CD4-positive, alpha-beta T cell (primary cell): ENCODE results near the gene P3H2. TPM values are rescaled to one million over a fixed set of nuclear protein-coding genes. Genes with fewer than 3 reads are reported as not detected.
"Not testable (repeated sequence)": the region's sequence is repeated elsewhere in the genome, so short reads cannot be mapped to it uniquely, and the experiment has no call there.

Source experiments
- ATAC-seq: fragments of 200-7000 bp; cut with Tn5 transposase; one replicate; pipeline ENCODE4 v1.10.0; 2022; ENCODE audit warnings: mild to moderate bottlenecking; ENCODE audit not compliant: poor library complexity
- CTCF ChIA-PET: fragments of 350-600 bp; sonication (Branson Sonifier 250); formaldehyde crosslinking; loops from one replicate; lab custom pipeline; 2021; ENCODE audit warnings: antibody characterized with exemption, inconsistent platforms; lab: Charles Lee
- POLR2A ChIA-PET: fragments of 350-600 bp; sonication (Branson Sonifier 250); formaldehyde crosslinking; loops from one replicate; lab custom pipeline; 2021; ENCODE audit warnings: antibody characterized with exemption, inconsistent platforms; lab: Charles Lee
- DNase-seq, 14 experiments: peaks; one replicate each; pipeline ENCODE4 v3.0.0-alpha.2; 2013 to 2020; ENCODE audit warnings: mixed read lengths in 2 of 14
- H3K27ac ChIP-seq, 2 donors: one replicate each; pipeline versions ENCODE4 v1.5.1 to v1.7.0; 2013; ENCODE audit warnings: low read length in 2 of 2, low read depth in 1 of 2, mild to moderate bottlenecking in 1 of 2
- H3K27me3 ChIP-seq, 2 experiments: 1 replicate in 1 of 2; 2 replicates in 1 of 2; pipeline versions ENCODE4 v1.6.1 to v1.7.0; 2013; ENCODE audit warnings: low read length in 2 of 2, control low read depth in 1 of 2, mild to moderate bottlenecking in 1 of 2, moderate library complexity in 1 of 2; ENCODE audit not compliant: insufficient read depth in 2 of 2, control insufficient read depth in 1 of 2
- H3K36me3 ChIP-seq: one replicate; pipeline ENCODE4 v1.6.1; 2013; ENCODE audit warnings: low read length, control low read depth; ENCODE audit not compliant: insufficient read depth
- H3K4me1 ChIP-seq: one replicate; pipeline ENCODE4 v1.6.1; 2013; ENCODE audit warnings: low read length, control low read depth; ENCODE audit not compliant: insufficient read depth
- H3K4me3 ChIP-seq: one replicate; pipeline ENCODE4 v1.5.1; 2013; ENCODE audit warnings: mild to moderate bottlenecking, low read length, moderate library complexity
- H3K9me3 ChIP-seq, 2 experiments: 1 replicate in 1 of 2; 2 replicates in 1 of 2; pipeline versions ENCODE4 v1.6.1 to v1.7.0; 2013; ENCODE audit warnings: low read length in 2 of 2, mild to moderate bottlenecking in 2 of 2, control low read depth in 1 of 2, moderate library complexity in 1 of 2; ENCODE audit not compliant: control insufficient read depth in 1 of 2, insufficient read depth in 1 of 2
- H3K27ac Mint-ChIP-seq: one replicate; pipeline ENCODE4 v1.8.0; 2020; ENCODE audit warnings: mixed read lengths
- H3K27me3 Mint-ChIP-seq: one replicate; pipeline ENCODE4 v1.8.0; 2021; ENCODE audit warnings: mixed read lengths
- H3K36me3 Mint-ChIP-seq: one replicate; pipeline ENCODE4 v1.8.0; 2021; ENCODE audit warnings: low read depth, mixed read lengths
- H3K4me1 Mint-ChIP-seq: one replicate; pipeline ENCODE4 v1.8.0; 2021; ENCODE audit warnings: low read depth, mixed read lengths
- H3K4me3 Mint-ChIP-seq: one replicate; pipeline ENCODE4 v1.8.0; 2020; ENCODE audit warnings: mild to moderate bottlenecking, mixed read lengths
- H3K9me3 Mint-ChIP-seq: one replicate; pipeline ENCODE4 v1.8.0; 2020; ENCODE audit warnings: mixed read lengths
- CTCF ChIP-seq: fragments of 200-600 bp; IDR thresholded peaks from one replicate; pipeline ENCODE4 v1.8.0; 2022; ENCODE audit warnings: antibody characterized with exemption, mild to moderate bottlenecking
- intact Hi-C, 2 experiments: fragments of 100-400 bp; cut with DNase I in 1 of 2; cut with micrococcal nuclease in 1 of 2; formaldehyde crosslinking; loops; one replicate each; pipeline versions ENCODE4 v1.15.1 to v1.9.0; 2023 to 2025; cut with DNase I, micrococcal nuclease
- total RNA-seq, 174 experiments: library from RNA in 2 of 174; stranded (reverse) in 2 of 174; gene quantifications; one replicate each; pipeline ENCODE4 v1.2.3 and lab custom pipeline; 2021 to 2026

P3H2 gene
- total RNA-seq, 2 experiments from 2014 or later: not detected

DNA sequence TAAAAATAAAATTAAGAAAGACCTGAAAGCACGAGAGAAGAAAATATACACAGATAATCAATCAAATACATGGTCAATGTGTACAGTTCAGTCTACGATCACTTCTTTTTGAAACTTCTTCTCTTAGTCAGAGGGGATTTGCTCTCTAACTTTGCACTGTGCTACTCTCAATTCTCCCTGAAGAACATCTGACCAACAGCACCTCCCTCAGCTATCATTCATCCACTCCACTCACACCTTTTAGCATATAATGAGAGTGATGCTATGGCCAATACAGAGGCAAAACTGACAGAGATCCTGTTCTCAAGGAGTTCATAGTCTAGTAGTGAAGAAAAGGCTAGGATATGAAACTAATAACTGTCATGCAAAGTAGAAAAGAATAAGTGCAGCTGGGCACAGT, 45.9 kb downstream of the P3H2 start:
- Mint-ChIP-seq H3K27me3 (peaks cover 49% of the 10 kb centered on the region), H3K9me3 (no peaks in the 10 kb centered on the region), H3K36me3 (no peaks in the 10 kb centered on the region), H3K4me1 (no peaks in the 10 kb centered on the region), H3K4me3 (no peak overlapping the region), H3K27ac (no peak overlapping the region)
- Histone ChIP-seq H3K4me3 (no peak overlapping the region), H3K27me3 (peaks cover 4 to 5% of the 10 kb centered on the region in 2 experiments), H3K4me1 (no peaks in the 10 kb centered on the region), H3K9me3 (no peaks in the 10 kb centered on the region), H3K36me3 (no peaks in the 10 kb centered on the region), H3K27ac (no peak overlapping the region)
- intact Hi-C loops: no loop called here
- CTCF ChIA-PET: no interaction called here
- no peak for TF ChIP-seq CTCF
- no peak for DNase-seq
- ATAC-seq: no peak
- POLR2A ChIA-PET: no interaction called here

DNA sequence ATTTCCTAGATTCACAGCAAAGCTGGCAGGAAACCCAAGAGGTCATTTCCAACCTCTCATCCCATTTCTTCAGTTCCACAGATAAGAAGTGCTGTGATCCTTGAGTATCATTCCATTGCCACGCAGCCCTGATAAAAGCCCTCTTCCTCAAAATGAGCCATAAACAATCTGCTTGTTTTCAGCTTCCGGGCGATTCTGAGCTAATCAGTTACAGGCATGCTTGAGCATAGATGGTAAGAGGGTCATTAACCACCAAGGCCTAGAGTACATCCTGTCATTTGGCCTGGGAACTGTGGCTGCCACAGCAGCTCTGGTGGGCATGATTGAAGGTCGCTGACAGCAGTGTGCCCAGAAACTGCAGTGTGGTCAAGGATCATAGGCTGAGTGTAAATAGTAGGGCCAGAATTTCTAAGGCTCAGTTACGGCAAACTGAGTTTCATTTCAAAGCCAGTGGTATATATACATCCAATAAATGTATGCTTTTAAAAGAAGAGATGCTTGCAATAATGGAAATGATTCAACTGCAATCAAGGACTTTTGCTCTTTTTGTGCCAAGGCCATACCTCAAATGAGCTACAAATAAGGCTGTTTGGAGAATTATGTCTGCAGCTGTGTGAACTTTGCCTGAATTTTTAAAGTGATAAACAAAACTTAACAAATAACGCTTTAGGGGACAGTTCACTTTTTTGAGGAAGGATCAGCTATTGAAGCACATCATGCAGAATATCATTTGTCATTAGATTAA, 47.3 kb downstream of the P3H2 start:
- intact Hi-C loops: no loop called here
- DNase-seq (no peak), ATAC-seq (no peak)
- H3K27me3 ChIP-seq: peaks cover 4 to 5% of the 10 kb centered on the region in 2 experiments
- Mint-ChIP-seq H3K4me1 (no peaks in the 10 kb centered on the region), H3K4me3 (no peak overlapping the region), H3K27me3 (peaks cover 44% of the 10 kb centered on the region), H3K27ac (no peak overlapping the region), H3K9me3 (no peaks in the 10 kb centered on the region), H3K36me3 (no peaks in the 10 kb centered on the region)
- H3K36me3 ChIP-seq: no peaks in the 10 kb centered on the region
- no peaks in the 10 kb centered on the region for H3K9me3 ChIP-seq
- no peak overlapping the region for H3K4me3 ChIP-seq
- H3K4me1 ChIP-seq: no peaks in the 10 kb centered on the region
- H3K27ac ChIP-seq: no peak overlapping the region
- no peak for TF ChIP-seq CTCF
- POLR2A ChIA-PET: no interaction called here
- CTCF ChIA-PET: no interaction called here

- H3K27ac ChIP-seq: no peak overlapping the region
- ChIA-PET CTCF (no interaction called here), POLR2A (no interaction called here)
- H3K4me3 ChIP-seq: no peak overlapping the region
- H3K27ac Mint-ChIP-seq: no peak overlapping the region
- intact Hi-C loops: no loop called here
- ATAC-seq (no peak), DNase-seq (no peak)
- H3K9me3 Mint-ChIP-seq: no peaks in the 10 kb centered on the region
- TF ChIP-seq CTCF: no peak
- H3K4me1 Mint-ChIP-seq: no peaks in the 10 kb centered on the region
- peaks cover 42% of the 10 kb centered on the region for H3K27me3 Mint-ChIP-seq
- peaks cover 4 to 5% of the 10 kb centered on the region in 2 experiments for H3K27me3 ChIP-seq
- no peaks in the 10 kb centered on the region for H3K36me3 ChIP-seq
- no peaks in the 10 kb centered on the region for H3K36me3 Mint-ChIP-seq
- no peaks in the 10 kb centered on the region for H3K4me1 ChIP-seq
- H3K9me3 ChIP-seq: no peaks in the 10 kb centered on the region
- no peak overlapping the region for H3K4me3 Mint-ChIP-seq
These were observed 47.8 kb downstream of the P3H2 start for GRCh38 chr3:190072856-190073255.

DNA sequence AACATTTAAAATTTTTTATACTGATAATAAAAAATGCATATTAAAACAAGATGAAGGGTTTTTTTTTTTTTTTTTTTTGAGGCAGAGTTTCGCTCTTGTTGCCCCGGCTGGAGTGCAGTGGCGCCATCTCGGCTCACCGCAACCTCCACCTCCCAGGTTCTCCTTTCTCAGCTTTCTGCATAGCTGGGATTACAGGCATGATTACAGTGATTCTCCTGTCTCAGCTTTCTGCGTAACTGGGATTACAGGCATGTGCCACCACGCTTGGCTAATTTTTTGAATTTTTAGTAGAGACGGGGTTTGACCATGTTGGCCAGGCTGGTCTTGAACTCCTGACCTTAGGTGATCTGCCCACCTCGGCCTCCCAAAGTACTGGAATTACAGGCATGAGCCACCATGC, 48.8 kb downstream of the P3H2 start:
- H3K4me1 Mint-ChIP-seq, H3K9me3 Mint-ChIP-seq, H3K9me3 ChIP-seq, POLR2A ChIA-PET, intact Hi-C loops, ATAC-seq, DNase-seq, H3K4me1 ChIP-seq, H3K27ac Mint-ChIP-seq, H3K36me3 ChIP-seq, H3K27me3 ChIP-seq, H3K4me3 Mint-ChIP-seq, H3K27ac ChIP-seq, CTCF ChIA-PET, H3K4me3 ChIP-seq, H3K36me3 Mint-ChIP-seq: not testable (repeated sequence)
- H3K27me3 Mint-ChIP-seq: peaks cover 36% of the 10 kb centered on the region
